ENCODE results near the gene MLANA.

MLANA gene

DNA sequence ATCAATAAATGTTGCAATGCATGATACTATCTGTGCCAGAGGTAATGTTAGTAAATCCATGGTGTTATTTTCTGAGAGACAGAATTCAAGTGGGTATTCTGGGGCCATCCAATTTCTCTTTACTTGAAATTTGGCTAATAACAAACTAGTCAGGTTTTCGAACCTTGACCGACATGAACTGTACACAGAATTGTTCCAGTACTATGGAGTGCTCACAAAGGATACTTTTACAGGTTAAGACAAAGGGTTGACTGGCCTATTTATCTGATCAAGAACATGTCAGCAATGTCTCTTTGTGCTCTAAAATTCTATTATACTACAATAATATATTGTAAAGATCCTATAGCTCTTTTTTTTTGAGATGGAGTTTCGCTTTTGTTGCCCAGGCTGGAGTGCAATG, 18.2 kb downstream of the MLANA start:
- DNase-seq: no peak

DNA sequence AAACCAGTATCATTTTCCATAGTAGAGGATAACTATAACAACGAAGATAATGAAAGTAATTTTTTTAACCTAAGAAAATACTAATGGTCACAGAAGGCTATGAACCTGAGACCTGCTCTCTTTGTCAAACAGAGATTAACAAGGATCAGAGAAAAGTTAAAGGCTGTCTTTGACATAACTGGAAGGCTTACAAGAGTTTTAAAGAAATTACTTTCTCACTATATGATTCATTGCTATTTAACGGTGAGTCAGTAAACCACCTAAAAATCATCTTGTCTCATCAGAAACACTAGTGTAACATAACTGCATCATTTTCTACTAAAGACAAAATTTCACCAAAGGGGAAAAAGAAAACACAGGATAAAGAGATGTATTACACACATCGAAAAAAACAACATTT, 19.3 kb downstream of the MLANA start:
- no peak for DNase-seq

DNA sequence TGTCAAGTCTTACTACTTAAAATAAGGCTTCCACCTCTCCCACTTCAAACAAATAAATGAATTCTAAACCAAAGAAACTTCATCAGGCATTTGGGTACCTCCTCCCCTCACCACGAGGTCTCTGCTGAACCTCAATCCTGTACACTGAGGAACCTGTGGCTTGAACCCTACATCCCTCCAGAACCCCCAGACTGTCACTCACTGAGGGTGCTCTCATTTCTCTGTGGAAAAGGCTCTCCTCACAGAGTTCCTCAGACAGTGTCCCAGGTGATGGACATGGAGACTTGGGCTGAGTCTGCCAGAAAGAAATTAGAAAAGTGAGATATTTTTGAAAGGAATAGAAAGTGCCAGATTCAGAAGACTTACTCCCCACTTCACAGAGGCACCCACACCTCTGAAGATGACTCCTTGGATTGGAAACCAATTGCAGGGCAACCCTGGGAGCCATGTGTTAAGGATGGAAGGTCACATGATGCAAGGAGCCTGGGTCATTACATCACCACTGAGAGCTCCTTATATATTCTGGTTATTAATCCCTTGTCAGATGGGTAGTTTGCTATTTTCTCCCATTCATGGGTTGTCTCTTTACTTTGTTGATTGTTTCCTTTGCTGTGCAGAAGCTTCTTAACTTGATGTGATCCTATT, 19.8 kb downstream of the MLANA start:
- DNase-seq: no peak

DNA sequence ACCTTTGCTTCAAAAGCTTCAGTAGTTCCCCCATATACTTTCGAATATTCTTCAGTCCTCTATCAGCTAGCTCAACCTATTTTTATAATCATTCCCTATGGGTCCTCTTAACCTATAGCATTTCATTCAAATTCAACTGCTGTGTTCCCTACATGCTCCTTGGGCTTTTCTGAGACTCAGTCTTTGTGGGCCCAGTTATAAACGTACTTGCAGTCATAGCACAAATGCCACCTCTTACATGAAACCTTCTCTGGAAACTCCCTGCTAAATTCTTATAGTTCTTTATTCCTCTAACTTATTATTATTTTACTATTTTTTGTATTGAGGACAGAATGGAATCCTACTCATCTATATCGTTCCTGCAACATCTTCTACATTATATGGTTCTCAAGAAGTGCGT, 24.7 kb downstream of the MLANA start:
- DNase-seq: no peak

DNA sequence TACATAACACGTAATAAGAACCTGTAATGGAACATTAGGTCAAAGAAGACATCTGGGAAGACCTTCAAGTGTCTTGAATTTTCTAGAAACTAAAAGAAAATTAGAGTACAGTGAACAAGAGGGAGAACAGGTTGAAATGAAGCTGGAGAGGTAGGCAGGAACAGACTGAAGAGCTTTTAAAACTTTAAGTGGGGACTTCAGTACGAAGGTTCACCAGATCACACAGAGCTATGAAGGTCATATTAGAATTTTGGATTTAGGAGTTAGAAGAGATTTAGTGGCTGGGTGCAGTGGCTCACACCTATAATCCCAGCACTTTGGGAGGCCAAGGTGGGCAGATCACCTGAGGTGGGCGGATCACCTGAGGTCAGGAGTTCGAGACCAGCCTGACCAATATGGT, 26.6 kb downstream of the MLANA start:
- no peak for DNase-seq

DNA sequence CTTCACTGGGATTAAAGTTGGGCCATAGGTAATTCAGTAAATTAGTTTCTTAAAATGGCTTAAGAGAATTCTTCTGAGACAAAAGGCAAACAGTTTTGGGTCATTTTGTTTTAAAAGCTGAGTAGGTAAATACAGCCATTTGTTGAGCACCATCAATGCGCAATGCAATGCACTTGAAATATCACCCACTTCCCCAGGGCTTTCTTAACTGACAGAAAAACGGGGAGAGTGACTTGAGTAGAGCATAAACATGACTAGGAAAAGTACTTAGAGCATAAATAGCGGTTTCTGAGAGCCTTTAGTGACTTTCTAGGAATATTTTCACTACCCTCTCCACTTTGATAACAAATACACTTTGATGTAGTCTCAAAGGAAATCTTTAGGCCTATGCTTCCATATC, 27.2 kb downstream of the MLANA start:
- DNase-seq: no peak

DNA sequence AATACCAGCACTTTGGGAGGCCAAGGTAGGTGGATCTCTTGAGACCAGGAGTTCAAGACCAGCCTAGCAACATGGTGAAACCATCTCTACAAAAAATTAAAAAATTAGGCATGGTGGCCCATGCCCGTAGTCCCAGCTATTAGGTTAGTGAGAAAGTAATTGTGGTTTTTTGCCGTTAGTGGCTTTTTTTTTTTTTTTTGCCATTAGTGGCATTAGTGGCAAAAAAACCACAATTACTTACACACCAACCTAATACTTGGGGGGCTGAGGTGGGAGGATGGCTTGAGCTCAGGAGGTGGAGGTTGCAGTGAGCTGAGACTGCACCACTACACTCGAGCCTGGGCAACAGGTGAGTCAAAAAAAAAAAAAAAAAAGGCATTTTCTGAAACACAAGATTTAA, 27.8 kb downstream of the MLANA start:
- no peak for DNase-seq

DNA sequence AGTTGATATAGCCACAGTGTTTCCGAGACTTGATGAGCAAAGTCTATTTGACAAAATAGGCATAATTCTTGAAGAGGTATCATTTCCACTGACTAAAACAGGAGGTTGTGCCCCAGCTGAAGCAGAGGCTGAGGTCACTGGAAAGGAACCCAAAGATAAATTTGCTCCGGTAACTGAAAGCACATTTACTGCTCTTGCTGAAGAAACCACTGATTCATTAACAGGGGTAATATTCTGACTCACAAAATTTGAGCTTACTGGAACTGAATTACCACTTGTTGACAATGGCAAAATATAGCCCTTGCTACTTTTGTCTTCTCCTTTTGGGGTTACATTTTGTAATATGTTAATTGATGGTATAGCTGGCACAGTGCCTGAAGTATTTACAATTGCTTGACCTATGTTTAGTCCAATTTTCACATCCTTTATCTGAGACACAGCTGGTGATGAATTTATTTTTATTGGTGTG, 30.2 kb downstream of the MLANA start:
- DNase-seq: no peak

DNA sequence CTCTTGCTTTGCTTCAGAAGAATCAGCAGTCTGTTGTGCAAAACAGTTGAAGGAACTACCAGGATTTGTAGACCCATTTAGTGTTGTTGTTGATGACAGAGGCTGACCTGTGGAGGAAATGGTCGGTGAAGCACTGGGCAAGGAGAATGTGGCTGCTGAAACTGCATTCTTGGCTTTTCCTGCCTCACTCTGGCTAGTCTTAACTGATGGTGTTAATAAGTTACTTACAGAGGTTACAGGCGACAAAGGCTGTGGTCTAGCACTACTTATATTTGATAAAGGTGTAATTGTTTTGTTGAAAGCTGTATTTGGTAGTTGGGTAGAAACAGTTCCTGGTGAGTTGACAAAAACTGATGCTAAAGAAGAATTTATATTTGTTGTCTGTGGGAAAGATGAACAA, 31.5 kb downstream of the MLANA start:
- no peak for DNase-seq

DNA sequence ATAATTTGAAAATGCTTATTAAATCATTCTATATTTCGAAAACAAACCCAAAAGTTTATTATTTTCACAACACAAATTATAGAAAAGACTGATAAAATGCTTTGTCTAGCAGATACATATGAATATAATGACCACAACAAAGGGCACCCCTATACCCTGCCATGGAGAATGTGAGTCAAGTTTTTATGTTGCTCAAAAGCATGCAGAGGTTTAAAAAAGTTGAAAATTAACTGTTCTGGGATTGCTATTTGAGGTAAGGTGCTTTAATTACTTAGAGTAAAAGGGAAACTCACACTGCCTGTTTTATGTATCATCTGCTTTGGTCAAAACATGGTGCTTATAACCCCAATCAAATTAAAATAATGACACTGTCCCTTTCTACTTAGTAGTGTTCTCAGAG, 41.0 kb downstream of the MLANA start:
- DNase-seq: no peak

DNA sequence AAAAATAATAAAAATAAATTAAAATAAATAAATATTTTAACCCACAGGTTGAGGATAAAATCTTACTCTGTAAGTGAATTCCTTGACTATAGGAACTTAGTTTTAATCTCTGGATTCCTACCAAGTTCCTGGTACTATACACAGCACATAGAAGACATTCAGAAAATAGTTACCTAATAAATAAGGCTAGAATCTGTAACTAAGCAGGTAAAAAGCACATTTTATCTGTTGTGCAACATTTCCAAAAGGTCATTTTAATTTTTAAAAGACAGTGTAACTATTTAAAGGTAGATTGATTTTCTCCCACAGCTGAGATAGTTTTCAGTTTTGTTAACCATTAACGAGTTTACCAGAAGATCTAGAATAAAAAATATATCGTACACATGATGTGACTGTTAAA, 47.8 kb downstream of the MLANA start:
- no peak for DNase-seq

DNA sequence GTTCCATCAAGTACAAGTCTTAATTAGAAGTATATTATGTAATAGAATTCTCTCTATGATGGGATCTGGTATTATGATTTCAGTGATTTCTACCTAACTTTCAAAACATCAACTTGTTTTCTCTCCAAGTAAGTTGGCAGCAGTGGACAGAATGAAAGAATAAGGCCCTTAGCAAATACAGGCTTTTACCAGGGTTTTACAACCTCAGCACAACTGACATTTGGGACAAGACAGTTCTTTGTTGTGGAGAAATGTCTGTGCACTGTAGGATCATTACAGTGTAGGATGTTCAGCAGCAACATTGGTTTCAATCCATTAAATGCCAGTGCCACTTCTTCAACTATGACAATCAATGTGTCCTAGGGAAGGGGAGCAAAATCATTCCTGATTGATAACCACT, 48.8 kb downstream of the MLANA start:
- DNase-seq: no peak

DNA sequence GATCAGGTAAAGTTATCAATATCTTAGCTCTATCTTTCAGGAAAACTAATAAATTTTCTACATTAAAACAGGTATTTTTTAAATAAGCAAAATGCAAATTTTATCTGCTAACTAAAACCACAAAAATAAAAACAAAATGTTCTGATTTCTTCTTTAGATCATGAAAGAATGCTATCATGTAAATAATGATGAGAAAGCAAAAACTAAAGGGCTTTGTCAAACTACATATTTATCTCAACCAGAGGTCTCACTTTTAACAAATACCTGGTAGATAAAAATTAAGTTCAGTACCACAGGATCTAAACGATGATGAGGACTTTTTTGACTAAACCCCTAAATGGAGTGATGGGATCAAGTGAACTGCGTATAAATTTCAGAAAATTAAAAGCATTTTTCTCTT, 50.5 kb downstream of the MLANA start:
- DNase-seq: no peak

DNA sequence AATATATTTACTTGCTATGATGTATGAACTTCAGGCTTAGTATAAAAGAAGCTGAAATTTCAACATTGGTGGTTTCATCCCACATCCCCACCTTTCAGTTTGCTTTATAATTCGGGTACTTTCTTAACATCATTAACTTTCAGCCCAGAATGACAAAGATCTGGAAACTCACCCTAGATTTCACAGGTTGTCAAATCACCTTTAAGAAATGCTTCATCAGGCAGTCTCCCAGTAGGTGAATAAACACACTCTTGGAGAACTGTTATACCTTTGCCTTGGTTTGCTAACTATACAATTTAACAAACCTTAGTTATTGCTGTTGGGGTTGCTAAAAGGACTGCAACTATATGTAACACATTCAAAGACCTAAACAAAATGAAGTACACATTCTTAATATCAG, 54.4 kb downstream of the MLANA start:
- no peak for DNase-seq

DNA sequence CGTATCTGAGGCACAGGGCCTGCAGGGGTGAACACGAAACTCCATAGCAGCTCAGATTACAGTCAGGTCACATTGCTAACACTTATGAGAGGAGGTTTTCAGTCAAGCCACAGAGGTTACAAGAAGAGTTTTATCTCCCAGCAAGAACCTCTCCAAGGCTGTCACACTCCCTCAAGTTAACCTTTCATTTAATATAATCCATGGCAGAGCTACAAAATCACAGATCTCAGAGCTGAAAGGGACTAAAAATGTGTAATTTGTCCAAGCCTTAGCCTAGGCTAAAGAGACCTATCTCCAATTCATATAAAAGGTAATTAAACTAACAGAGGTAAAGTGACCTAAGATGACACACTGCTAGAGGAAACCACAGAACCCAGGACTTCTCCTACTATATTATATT, 57.2 kb downstream of the MLANA start:
- DNase-seq: no peak

DNA sequence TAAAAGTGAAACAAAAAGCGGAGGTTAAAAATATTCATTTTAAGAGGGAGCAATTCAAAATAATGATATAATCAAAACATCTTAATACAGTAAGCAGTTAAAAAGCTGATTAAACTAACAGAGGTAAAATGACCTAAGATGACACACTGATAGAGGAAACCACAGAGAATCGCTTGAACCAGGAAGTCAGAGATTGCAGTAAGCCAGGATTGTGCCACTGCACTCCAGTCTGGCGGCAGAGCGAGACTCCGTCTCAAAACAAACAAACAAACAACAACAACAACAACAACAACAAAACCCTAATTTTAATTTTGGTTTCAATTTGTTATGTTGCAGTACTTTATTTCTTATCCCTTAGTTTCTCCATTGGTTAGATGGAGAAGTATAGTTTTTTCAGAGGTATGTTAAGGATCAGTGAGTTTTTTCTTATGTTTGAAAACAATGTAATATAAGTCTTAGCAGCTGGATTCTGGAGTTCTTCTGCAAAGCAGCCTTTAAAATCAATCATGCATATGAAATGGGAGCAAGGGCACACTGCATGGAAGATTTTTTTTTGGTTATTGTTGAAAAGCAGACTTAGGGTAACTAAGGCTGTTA, 58.5 kb downstream of the MLANA start:
- DNase-seq: no peak

DNA sequence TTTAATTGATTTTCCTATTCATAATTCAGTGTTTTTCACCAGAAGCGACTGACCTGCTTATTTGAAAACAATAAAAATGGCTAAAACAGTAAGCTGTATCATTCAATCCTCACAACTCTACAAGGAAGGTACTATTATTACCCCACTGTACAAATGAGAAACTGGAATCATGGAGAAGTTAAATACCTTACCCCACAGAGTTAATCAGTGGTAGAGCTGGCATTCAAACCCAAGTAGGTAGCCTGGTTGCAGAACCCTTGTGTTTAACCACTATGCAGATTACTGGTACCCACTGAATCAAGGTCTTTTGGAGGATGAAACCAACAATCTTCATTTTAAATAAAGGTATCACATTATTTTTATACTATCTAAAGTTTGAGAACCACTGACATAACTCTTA, 59.6 kb downstream of the MLANA start:
- no peak for DNase-seq

DNA sequence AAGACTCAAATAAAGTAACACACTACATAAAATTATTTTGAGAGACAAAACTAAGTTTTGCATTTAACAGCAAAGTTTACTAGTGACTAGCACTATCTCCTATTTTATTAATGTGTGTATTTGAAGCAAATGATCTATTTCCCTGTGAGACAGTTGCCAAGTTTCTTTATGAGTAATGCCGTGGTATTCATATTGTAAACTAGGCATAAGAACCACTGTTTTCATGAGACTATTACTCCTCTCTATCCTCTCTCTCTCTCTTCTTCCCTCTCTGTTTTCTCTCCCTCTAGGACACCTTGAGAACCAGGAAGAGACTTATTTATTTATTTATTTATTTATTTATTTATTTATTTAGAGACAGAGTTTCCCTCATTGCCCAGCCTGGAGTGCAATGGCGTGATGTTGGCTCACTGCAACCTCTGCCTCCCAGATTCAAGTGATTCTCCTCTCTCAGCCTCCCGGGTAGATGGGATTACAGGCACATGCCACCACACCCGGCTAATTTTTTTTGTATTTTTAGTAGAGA, 61.1 kb downstream of the MLANA start:
- DNase-seq: no peak

DNA sequence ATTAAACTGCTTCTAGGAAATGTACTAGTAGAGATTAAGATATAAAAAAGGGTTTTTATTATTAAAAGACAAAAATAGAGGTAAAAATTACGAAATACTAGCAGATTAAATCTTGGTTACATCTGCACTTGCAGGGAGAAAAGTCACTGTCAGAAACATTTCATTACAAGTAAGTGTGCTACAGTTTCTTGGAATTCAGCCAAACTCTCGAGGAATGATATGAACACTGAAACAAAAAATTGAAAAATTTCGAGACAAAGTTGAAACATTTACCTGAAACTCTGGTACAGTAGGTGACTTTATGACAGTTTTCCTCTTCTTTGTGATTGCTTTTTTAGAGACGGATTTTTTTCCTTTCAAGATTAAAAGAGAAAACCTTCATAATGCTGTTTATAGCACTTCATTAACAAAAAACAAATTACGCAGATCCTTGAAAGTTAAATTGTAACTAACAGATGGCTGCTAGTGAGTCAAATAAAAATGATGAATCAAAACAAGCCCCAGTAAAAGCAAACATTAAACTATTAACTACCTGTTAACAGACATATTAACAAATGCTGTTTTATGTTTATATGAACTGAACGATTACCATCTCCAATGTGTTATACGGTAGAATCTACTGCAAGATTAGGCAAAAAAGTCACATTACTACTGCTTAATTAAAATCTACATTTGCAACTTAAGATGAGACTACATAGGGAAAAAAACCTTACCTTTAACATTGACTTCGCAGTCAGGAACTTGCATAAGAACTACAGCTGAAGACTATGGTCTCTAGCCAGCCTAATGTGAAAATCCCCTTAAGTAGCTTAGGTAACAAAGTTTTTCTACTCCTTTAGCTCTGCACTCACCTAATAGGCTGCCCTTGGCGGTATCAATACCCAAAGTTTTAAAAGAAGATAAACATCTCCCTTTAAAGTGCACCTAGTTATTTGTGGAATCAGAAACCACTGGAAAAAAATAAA, 63.3 kb downstream of the MLANA start:
- no peak for DNase-seq

DNA sequence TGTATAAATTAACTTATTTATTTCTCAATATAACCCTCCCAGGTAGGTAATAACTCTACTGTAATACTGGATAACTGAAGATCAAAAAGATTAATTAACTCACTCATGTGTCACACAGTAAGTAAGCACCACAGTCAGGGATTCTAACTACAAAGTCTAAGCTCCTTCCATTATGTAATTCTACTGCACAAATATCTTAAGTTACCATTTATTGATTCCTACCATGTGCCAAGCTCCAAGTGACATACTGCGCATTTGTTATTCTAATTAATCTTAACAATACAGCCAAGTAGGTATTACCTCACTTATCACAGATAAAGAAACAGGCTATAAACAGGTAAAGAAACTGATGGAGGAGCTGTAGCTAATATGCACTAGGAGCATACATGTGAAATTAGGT, 66.5 kb downstream of the MLANA start:
- DNase-seq: no peak

DNA sequence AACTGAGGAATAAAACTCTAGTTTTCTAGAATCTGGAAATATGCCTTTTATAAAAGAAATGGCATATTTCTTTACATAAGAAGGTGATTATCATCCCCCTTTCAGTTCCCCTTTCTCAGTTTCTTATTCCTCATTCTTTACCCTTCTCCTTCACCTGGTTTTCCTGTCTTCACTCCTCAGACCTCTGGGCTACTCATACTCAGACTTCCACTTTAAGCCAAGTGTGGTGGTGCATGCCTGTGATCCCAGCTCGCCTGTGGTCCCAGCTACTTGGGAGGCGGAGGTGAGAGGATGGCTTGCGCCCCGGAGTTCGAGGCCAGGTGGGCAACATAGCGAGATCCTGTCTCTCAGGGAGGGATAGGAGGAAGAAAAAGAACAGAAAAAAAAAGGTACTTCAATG, 67.6 kb downstream of the MLANA start:
- DNase-seq: no peak

Measured in SHP77 (cell line).